ENCODE measurements around the gene KYAT1. TPM values are rescaled to one million over a fixed set of nuclear protein-coding genes. Genes with fewer than 3 reads are reported as not detected.

KYAT1 gene
- total and polyA plus RNA-seq, 2 of the 13 experiments (the other 11 are each of a cell fraction or from before 2014, with no cell fraction given) = 9.2 to 46.5 TPM

DNA sequence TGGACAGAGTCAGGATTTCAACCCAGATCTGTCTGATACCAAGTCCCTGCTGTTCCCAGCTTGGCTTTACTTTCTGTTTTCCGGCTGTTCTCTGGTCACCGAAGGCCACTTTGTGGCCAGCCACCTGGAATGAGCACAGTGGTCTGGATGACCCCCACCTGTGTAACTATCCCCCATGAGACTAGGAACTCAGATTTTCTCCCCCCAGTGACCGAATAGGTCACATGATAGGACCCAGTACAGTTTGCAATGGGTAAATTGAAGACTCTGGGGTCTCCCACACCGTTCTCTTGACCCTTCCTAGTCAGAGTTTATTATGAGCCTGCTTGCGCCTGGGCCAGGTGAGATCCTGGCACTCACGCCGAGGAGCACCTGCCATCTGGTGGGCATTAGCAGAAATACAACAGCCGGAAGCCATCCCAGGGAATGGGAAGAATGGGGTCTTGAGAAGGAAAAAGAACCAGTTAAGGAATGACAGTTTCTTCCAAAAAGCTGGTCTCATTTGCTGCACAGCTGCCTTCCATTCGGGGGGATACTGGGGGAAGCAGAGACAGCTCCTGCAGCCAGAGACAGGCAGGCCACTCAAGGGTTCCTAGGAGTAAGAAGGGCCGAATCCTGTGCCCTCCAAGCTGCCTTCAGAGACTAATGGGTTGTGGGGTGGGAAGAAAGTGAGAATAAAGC, 46.1 kb upstream of the KYAT1 start (continued):
- TF ChIP-seq, protein P1, sequence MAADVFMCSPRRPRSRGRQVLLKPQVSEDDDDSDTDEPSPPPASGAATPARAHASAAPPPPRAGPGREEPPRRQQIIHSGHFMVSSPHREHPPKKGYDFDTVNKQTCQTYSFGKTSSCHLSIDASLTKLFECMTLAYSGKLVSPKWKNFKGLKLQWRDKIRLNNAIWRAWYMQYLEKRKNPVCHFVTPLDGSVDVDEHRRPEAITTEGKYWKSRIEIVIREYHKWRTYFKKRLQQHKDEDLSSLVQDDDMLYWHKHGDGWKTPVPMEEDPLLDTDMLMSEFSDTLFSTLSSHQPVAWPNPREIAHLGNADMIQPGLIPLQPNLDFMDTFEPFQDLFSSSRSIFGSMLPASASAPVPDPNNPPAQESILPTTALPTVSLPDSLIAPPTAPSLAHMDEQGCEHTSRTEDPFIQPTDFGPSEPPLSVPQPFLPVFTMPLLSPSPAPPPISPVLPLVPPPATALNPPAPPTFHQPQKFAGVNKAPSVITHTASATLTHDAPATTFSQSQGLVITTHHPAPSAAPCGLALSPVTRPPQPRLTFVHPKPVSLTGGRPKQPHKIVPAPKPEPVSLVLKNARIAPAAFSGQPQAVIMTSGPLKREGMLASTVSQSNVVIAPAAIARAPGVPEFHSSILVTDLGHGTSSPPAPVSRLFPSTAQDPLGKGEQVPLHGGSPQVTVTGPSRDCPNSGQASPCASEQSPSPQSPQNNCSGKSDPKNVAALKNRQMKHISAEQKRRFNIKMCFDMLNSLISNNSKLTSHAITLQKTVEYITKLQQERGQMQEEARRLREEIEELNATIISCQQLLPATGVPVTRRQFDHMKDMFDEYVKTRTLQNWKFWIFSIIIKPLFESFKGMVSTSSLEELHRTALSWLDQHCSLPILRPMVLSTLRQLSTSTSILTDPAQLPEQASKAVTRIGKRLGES (CRISPR knock-in tag; IDR thresholded peaks at IDR 0.05; ENCODE audit: borderline replicate concordance) = no peak
- TF ChIP-seq, protein P2, sequence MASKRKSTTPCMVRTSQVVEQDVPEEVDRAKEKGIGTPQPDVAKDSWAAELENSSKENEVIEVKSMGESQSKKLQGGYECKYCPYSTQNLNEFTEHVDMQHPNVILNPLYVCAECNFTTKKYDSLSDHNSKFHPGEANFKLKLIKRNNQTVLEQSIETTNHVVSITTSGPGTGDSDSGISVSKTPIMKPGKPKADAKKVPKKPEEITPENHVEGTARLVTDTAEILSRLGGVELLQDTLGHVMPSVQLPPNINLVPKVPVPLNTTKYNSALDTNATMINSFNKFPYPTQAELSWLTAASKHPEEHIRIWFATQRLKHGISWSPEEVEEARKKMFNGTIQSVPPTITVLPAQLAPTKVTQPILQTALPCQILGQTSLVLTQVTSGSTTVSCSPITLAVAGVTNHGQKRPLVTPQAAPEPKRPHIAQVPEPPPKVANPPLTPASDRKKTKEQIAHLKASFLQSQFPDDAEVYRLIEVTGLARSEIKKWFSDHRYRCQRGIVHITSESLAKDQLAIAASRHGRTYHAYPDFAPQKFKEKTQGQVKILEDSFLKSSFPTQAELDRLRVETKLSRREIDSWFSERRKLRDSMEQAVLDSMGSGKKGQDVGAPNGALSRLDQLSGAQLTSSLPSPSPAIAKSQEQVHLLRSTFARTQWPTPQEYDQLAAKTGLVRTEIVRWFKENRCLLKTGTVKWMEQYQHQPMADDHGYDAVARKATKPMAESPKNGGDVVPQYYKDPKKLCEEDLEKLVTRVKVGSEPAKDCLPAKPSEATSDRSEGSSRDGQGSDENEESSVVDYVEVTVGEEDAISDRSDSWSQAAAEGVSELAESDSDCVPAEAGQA (IDR thresholded peaks at IDR 0.05; ENCODE audit: low read depth) = no peak
- TF ChIP-seq, protein P2 (CRISPR knock-in tag; IDR thresholded peaks at IDR 0.05; ENCODE audit: borderline replicate concordance) = no peak
- TF ChIP-seq ZNF276 (CRISPR knock-in tag; IDR thresholded peaks at IDR 0.05; ENCODE audit: low read depth) = no peak
- peak; percentile 18; the same call in 1 of the 2 replicates for TF ChIP-seq KDM5B (CRISPR knock-in tag; IDR thresholded peaks at IDR 0.05; ENCODE audit: borderline replicate concordance)
- 0 out of 2 replicates have a peak, but pooled peaks have one; percentile 47 for TF ChIP-seq MTERF4 (CRISPR knock-in tag; IDR thresholded peaks at IDR 0.05)
- TF ChIP-seq ZNF879 (CRISPR knock-in tag; IDR thresholded peaks at IDR 0.05) = no peak
- TF ChIP-seq ZNF496 (CRISPR knock-in tag; IDR thresholded peaks at IDR 0.05; ENCODE audit: insufficient replicate concordance) = no peak
- TF ChIP-seq, protein P3, sequence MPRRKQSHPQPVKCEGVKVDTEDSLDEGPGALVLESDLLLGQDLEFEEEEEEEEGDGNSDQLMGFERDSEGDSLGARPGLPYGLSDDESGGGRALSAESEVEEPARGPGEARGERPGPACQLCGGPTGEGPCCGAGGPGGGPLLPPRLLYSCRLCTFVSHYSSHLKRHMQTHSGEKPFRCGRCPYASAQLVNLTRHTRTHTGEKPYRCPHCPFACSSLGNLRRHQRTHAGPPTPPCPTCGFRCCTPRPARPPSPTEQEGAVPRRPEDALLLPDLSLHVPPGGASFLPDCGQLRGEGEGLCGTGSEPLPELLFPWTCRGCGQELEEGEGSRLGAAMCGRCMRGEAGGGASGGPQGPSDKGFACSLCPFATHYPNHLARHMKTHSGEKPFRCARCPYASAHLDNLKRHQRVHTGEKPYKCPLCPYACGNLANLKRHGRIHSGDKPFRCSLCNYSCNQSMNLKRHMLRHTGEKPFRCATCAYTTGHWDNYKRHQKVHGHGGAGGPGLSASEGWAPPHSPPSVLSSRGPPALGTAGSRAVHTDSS (CRISPR knock-in tag; conservative IDR thresholded peaks at IDR 0.05) = no peak
- TF ChIP-seq SALL2 (CRISPR knock-in tag; IDR thresholded peaks at IDR 0.05) = no peak
- TF ChIP-seq ZFX (CRISPR knock-in tag; IDR thresholded peaks at IDR 0.05; ENCODE audit: low read depth) = peak; percentile 47; the same call in 1 of the 2 replicates
- no peak for TF ChIP-seq ZNF260 (CRISPR knock-in tag; IDR thresholded peaks at IDR 0.05; ENCODE audit: borderline replicate concordance, low read depth)
